Lung (tissue), 12 donors: ENCODE measurements around the gene IRF2BP1. TPM values are rescaled to one million over a fixed set of nuclear protein-coding genes. Genes with fewer than 3 reads are reported as not detected.
A peak's percentile ranks its signal among the peaks of the same experiment; 100 is the strongest.

Experiments used
- ATAC-seq: fragments of 200-7000 bp; cut with Tn5 transposase; one replicate; pipeline ENCODE4 v1.9.1; 2020; ENCODE audit warnings: moderate number of reproducible peaks; ENCODE audit not compliant: insufficient read depth, low FRiP score
- DNase-seq, 3 donors: peaks; one replicate each; pipeline ENCODE4 v3.0.0-alpha.2; 2013 to 2017
- H3K27ac ChIP-seq, 2 donors: one replicate each; pipeline ENCODE4 v1.5.1; 2013; ENCODE audit warnings: mild to moderate bottlenecking in 2 of 2, moderate library complexity in 2 of 2, control low read depth in 1 of 2, inconsistent platforms in 1 of 2, low read depth in 1 of 2, low read length in 1 of 2
- H3K27me3 ChIP-seq, 3 donors: one replicate each; pipeline ENCODE4 v1.5.1; 2013; ENCODE audit warnings: low read length in 2 of 3; ENCODE audit not compliant: control insufficient read depth in 3 of 3, insufficient read depth in 3 of 3
- H3K36me3 ChIP-seq, 4 donors: one replicate each; pipeline ENCODE4 v1.5.1; 2013; ENCODE audit warnings: low read length in 4 of 4, mild to moderate bottlenecking in 1 of 4, moderate library complexity in 1 of 4; ENCODE audit not compliant: control insufficient read depth in 4 of 4, insufficient read depth in 4 of 4
- H3K4me1 ChIP-seq, 5 donors: one replicate each; pipeline ENCODE4 v1.5.1; 2013; ENCODE audit warnings: low read length in 5 of 5, mild to moderate bottlenecking in 2 of 5, moderate library complexity in 1 of 5; ENCODE audit not compliant: control insufficient read depth in 5 of 5, insufficient read depth in 5 of 5
- H3K4me3 ChIP-seq: one replicate; pipeline ENCODE4 v1.5.1; 2013; ENCODE audit warnings: mild to moderate bottlenecking, control low read depth, moderate library complexity
- H3K9ac ChIP-seq, 2 donors: one replicate each; pipeline ENCODE4 v1.5.1; 2013; ENCODE audit warnings: low read length in 2 of 2, control low read depth in 1 of 2; ENCODE audit not compliant: insufficient read depth in 1 of 2
- H3K9me3 ChIP-seq, 4 donors: one replicate each; pipeline ENCODE4 v1.5.1; 2013; ENCODE audit warnings: low read length in 3 of 4, mild to moderate bottlenecking in 1 of 4, moderate library complexity in 1 of 4; ENCODE audit not compliant: control insufficient read depth in 4 of 4, insufficient read depth in 3 of 4
- CTCF ChIP-seq: IDR thresholded peaks from 2 replicates; pipeline ENCODE4 v1.5.1; 2012; ENCODE audit warnings: mild to moderate bottlenecking; ENCODE audit errors: control extremely low read depth, extremely low read depth
- WGBS, 2 donors: extraction: QIAGEN DNeasy Blood & Tissue Kit; methylation state at CpG; one replicate each; pipeline ENCODE4 v1.1.7; 2013; 5-methylcytosine and 5-hydroxymethylcytosine counted together
- polyA plus RNA-seq, 2 donors: library from polyadenylated mRNA; stranded (reverse); fragments of 200-250 nt; gene quantifications; one replicate each; pipeline ENCODE4 v1.2.1, GENCODE V29; 2013
- total RNA-seq, 2 donors: library from RNA; depleted of rRNA in 1 of 2; stranded (reverse); fragments of >200 nt in 1 of 2; gene quantifications; one replicate each; pipeline ENCODE4 v1.2.1, GENCODE V29; 2014 to 2021
- donor health status: control.
- donor health status: control.
- donor health status: Bipolar disorder and iron deficiency.
- donor health status: healthy.
- donor health status: DM: yes; HTN: yes; CAD: no.

The IRF2BP1 gene
- total and polyA plus RNA-seq, 4 donors: 10.9 to 24.3 (median 19.2) TPM

DNA sequence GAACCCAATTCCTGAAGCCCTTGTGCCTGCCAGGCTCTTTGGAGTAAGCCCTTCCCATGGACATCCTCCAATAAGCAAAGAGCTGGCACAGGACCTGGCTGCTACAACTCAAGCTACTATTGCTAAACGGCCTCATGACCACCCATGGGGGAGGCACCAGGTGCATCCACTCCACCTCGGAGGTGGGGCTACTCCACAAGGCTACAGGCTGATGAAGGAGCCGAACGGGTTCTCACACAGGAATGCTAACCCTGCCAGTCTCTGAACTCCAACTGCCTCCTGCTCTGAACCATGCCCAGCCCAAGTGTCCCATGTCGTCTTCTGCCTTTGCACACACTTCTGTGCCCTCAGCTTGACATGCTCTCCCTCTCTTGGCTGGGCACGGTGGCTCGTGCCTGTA lies 33.0 kb downstream of the IRF2BP1 start:
- Histone ChIP-seq H3K4me1 (no peaks in the 10 kb centered on the region), H3K27me3 (no peaks in the 10 kb centered on the region)

DNA sequence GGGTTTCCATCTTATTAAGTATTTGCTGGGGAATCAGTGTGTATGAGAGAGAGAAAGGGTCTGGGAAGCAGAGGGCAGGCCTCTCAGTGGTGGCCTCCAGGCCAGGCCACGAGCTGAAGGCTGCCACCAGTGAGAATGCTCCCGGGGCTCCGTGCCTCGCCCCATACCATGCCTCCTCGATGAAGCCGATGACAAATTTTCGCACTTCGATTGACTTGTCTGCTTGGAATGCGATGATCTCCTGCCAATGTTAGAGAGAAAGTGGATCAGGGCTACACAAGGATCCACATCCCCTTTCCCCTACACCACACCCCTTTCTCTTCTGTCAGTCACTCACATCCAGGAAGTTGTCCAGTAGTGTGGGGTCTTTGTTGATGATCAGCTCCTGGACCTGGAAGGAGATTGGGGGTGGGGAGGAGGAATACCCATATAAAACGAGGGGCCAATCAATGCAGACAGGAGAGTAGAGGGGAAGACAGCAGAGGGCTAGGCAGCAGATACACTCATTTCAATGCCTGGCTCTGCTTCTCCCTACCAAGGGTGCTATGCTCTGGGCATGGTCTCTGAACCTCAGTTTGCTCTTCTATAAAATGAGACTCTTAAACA lies 33.7 kb downstream of the IRF2BP1 start:
- no peaks in the 10 kb centered on the region for H3K4me1 ChIP-seq
- H3K27me3 ChIP-seq: no peaks in the 10 kb centered on the region
- WGBS, 2 donors: 78 to 95% methylated on average over 10 of the region's 10 CpGs
- peaks cover 23 to 50% (median 36%) of the 10 kb centered on the region in 4 donors for H3K36me3 ChIP-seq
- H3K27ac ChIP-seq: peak overlapping the region in 1 of 2 donors; percentile 52
- ATAC-seq (no peak), DNase-seq (no peak)
- no peaks in the 10 kb centered on the region for H3K9me3 ChIP-seq
- no peak for TF ChIP-seq CTCF
- no peak overlapping the region for H3K9ac ChIP-seq
- H3K4me3 ChIP-seq: no peak overlapping the region

More for the DNA sequence above, 33.0 kb downstream of the IRF2BP1 start:
- Histone ChIP-seq H3K36me3 (peaks cover 17 to 43% (median 29%) of the 10 kb centered on the region in 4 donors), H3K9ac (no peak overlapping the region), H3K4me3 (no peak overlapping the region), H3K27ac (peak overlapping the region in 1 of 2 donors; percentile 23), H3K9me3 (no peaks in the 10 kb centered on the region)
- peak; percentile 74 for ATAC-seq
- TF ChIP-seq CTCF: no peak
- 67 to 83% methylated on average over 7 of the region's 7 CpGs for WGBS, 2 donors
- DNase-seq: peak in 2 of 3 donors; percentile 43 to 54

DNA sequence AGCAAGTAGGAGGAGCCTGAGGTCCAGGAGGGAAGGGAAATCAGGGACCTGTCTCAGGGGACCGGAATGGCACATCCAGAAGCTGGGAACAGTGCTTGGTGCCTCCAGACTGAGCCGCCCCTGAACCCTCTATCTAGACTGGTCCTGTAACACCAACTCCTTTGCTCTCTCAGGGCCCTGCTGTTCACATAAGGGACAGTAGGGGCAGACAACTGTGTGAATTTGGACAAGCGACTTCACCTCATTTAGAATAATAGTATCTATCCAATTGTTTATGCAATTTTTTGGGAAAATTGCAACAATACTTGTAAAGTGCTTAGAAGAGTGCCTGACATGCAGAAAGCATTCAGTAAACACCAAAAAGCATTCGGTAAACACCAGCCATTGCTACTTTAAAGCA lies 37.0 kb downstream of the IRF2BP1 start:
- Histone ChIP-seq H3K9ac (no peak overlapping the region), H3K36me3 (peaks cover 28 to 54% (median 41%) of the 10 kb centered on the region in 4 donors), H3K27ac (no peak overlapping the region), H3K27me3 (no peaks in the 10 kb centered on the region), H3K4me3 (no peak overlapping the region), H3K4me1 (no peaks in the 10 kb centered on the region), H3K9me3 (no peaks in the 10 kb centered on the region)
- WGBS, 2 donors: 92 to 95% methylated on average over 4 of the region's 4 CpGs
- no peak for ATAC-seq
- TF ChIP-seq CTCF: no peak
- DNase-seq: no peak

- TF ChIP-seq CTCF: no peak
- no peak overlapping the region for H3K4me3 ChIP-seq
- H3K4me1 ChIP-seq: no peaks in the 10 kb centered on the region
- 92 to 93% methylated on average over 13 of the region's 13 CpGs for WGBS, 2 donors
- no peaks in the 10 kb centered on the region for H3K27me3 ChIP-seq
- no peaks in the 10 kb centered on the region for H3K9me3 ChIP-seq
- ATAC-seq (no peak), DNase-seq (no peak)
- no peak overlapping the region for H3K9ac ChIP-seq
- peaks cover 37 to 59% (median 47%) of the 10 kb centered on the region in 4 donors for H3K36me3 ChIP-seq
- H3K27ac ChIP-seq: no peak overlapping the region
Observed at GRCh38 chr19:45847663-45848062, 38.3 kb downstream of the IRF2BP1 start.
